GM12801 (cell line): ENCODE measurements around the gene ERCC1.

Source experiments
- TF ChIP-seq, protein P1 (sequence below): IDR thresholded peaks from one replicate; pipeline ENCODE4 v1.5.1; 2011; ENCODE audit warnings: control low read depth; ENCODE audit not compliant: insufficient read length; ENCODE audit errors: extremely low read depth

The ERCC1 gene

GRCh38 chr19:45440873-45441654, 17.3 kb upstream of the ERCC1 start:
- TF ChIP-seq, protein P1, sequence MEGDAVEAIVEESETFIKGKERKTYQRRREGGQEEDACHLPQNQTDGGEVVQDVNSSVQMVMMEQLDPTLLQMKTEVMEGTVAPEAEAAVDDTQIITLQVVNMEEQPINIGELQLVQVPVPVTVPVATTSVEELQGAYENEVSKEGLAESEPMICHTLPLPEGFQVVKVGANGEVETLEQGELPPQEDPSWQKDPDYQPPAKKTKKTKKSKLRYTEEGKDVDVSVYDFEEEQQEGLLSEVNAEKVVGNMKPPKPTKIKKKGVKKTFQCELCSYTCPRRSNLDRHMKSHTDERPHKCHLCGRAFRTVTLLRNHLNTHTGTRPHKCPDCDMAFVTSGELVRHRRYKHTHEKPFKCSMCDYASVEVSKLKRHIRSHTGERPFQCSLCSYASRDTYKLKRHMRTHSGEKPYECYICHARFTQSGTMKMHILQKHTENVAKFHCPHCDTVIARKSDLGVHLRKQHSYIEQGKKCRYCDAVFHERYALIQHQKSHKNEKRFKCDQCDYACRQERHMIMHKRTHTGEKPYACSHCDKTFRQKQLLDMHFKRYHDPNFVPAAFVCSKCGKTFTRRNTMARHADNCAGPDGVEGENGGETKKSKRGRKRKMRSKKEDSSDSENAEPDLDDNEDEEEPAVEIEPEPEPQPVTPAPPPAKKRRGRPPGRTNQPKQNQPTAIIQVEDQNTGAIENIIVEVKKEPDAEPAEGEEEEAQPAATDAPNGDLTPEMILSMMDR: no peak

GRCh38 chr19:45440259-45440638, 16.5 kb upstream of the ERCC1 start:
- TF ChIP-seq, protein P1: no peak

- TF ChIP-seq, protein P1: peak; percentile 3
These were observed 16.0 kb upstream of the ERCC1 start for GRCh38 chr19:45439569-45440258.

DNA sequence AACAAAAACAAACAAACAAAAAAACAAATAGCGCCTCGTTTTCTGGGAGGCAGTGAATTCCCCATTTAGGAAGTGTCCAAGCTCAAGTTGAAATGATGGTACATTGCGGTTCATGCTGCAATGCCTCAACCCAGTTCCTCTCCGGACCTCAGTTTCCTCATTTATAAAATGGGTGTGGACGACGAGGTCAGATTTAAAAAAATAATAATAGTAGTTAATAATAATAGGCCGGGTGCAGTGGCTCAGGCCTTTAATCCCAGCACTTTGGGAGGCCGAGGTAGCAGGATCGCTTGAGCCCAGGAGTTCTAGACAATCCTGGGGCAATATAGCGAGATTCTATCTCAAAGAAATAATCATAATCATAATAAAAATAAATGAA, 15.5 kb upstream of the ERCC1 start:
- TF ChIP-seq, protein P1: no peak

GRCh38 chr19:45437328-45437727, 13.6 kb upstream of the ERCC1 start:
- TF ChIP-seq, protein P1: no peak

GRCh38 chr19:45428384-45429231, 4.9 kb upstream of the ERCC1 start:
- TF ChIP-seq, protein P1: no peak
